Measurements from ENCODE around the gene RALGAPA2.

RALGAPA2 gene

GRCh38 chr20:20518263-20518662, 194.2 kb downstream of the RALGAPA2 start:
- TF ChIP-seq CTCF (IDR thresholded peaks at IDR 0.05) (no peak), ZFX (IDR thresholded peaks at IDR 0.05; ENCODE audit: borderline replicate concordance) (no peak)
- H3K27ac ChIP-seq = no peak overlapping the region

- no peak overlapping the region for H3K27ac ChIP-seq
- TF ChIP-seq CTCF (IDR thresholded peaks at IDR 0.05) (no peak), ZFX (IDR thresholded peaks at IDR 0.05; ENCODE audit: borderline replicate concordance) (no peak)
These were observed 195.1 kb downstream of the RALGAPA2 start for GRCh38 chr20:20517296-20517695.

- no peak overlapping the region for H3K27ac ChIP-seq
- no peak for TF ChIP-seq ZFX (IDR thresholded peaks at IDR 0.05; ENCODE audit: borderline replicate concordance)
- TF ChIP-seq CTCF (IDR thresholded peaks at IDR 0.05) = no peak
These were observed 198.7 kb downstream of the RALGAPA2 start for GRCh38 chr20:20513720-20514119.

GRCh38 chr20:20505554-20505953, 206.9 kb downstream of the RALGAPA2 start:
- H3K27ac ChIP-seq = no peak overlapping the region
- TF ChIP-seq ZFX (IDR thresholded peaks at IDR 0.05; ENCODE audit: borderline replicate concordance) (no peak), CTCF (IDR thresholded peaks at IDR 0.05) (no peak)

GRCh38 chr20:20503777-20504530, 208.5 kb downstream of the RALGAPA2 start:
- TF ChIP-seq CTCF (IDR thresholded peaks at IDR 0.05) (no peak), ZFX (IDR thresholded peaks at IDR 0.05; ENCODE audit: borderline replicate concordance) (no peak)

GRCh38 chr20:20501128-20501527, 211.3 kb downstream of the RALGAPA2 start:
- TF ChIP-seq CTCF (IDR thresholded peaks at IDR 0.05) = no peak
- TF ChIP-seq ZFX (IDR thresholded peaks at IDR 0.05; ENCODE audit: borderline replicate concordance) = no peak

More at GRCh38 chr20:20503777-20504530, 208.5 kb downstream of the RALGAPA2 start:
- H3K27ac ChIP-seq = no peak overlapping the region

GRCh38 chr20:20500312-20500711, 212.1 kb downstream of the RALGAPA2 start:
- TF ChIP-seq ZFX (IDR thresholded peaks at IDR 0.05; ENCODE audit: borderline replicate concordance) (no peak), CTCF (IDR thresholded peaks at IDR 0.05) (no peak)
- no peak overlapping the region for H3K27ac ChIP-seq

More at GRCh38 chr20:20501128-20501527, 211.3 kb downstream of the RALGAPA2 start:
- H3K27ac ChIP-seq = no peak overlapping the region
